ENCODE results near the gene CD4.

The CD4 gene

GRCh38 chr12:6782850-6783566 lies 6.3 kb upstream of the CD4 start:
- Histone ChIP-seq H2BK5ac (ENCODE audit: low read length) (no peak overlapping the region), H3K4ac (ENCODE audit: low read depth, low read length) (no peak overlapping the region), H3K9ac (ENCODE audit: low read length) (no peak overlapping the region), H2BK120ac (ENCODE audit: low read depth, low read length) (no peak overlapping the region), H4K8ac (ENCODE audit: low read depth, low read length) (no peak overlapping the region), H3K4me1 (ENCODE audit: control insufficient read depth, low read depth, low read length) (peaks cover 4% of the 10 kb centered on the region), H2AK5ac (ENCODE audit: low read length) (no peak overlapping the region), H3K4me2 (ENCODE audit: low read length) (no peak overlapping the region), H4K5ac (ENCODE audit: low read length) (no peak overlapping the region), H3K36me3 (ENCODE audit: control insufficient read depth, insufficient read depth, low read length) (no peaks in the 10 kb centered on the region), H3K79me2 (ENCODE audit: control insufficient read depth, insufficient read depth, low read length) (no peaks in the 10 kb centered on the region), H3K27ac (ENCODE audit: low read depth, low read length) (no peak overlapping the region), H3K4me3 (ENCODE audit: low read length) (no peak overlapping the region), H2BK15ac (replicated peaks; ENCODE audit: low read depth) (no peak overlapping the region), H3K27me3 (ENCODE audit: insufficient read depth, low read length, poor library complexity) (no peaks in the 10 kb centered on the region), H3K23ac (ENCODE audit: low read length) (no peak overlapping the region), H3K56ac (ENCODE audit: low read length) (no peak overlapping the region), H3K18ac (ENCODE audit: low read length) (no peak overlapping the region), H3K79me1 (ENCODE audit: low read length) (no peaks in the 10 kb centered on the region)
- no peak for DNase-seq
- WGBS (ENCODE audit: extremely low coverage, insufficient coverage, low lambda C conversion rate), result no CpG with 5 or more reads among the region's 10 CpGs

GRCh38 chr12:6783828-6784227 lies 5.5 kb upstream of the CD4 start:
- WGBS (ENCODE audit: extremely low coverage, insufficient coverage, low lambda C conversion rate), result no CpG with 5 or more reads among the region's 9 CpGs
- H3K9ac ChIP-seq (ENCODE audit: low read length), result no peak overlapping the region
- no peaks in the 10 kb centered on the region for H3K36me3 ChIP-seq (ENCODE audit: control insufficient read depth, insufficient read depth, low read length)
- H3K79me2 ChIP-seq (ENCODE audit: control insufficient read depth, insufficient read depth, low read length), result no peaks in the 10 kb centered on the region
- DNase-seq, result no peak
- no peak overlapping the region for H3K4me3 ChIP-seq (ENCODE audit: low read length)
- H3K4me1 ChIP-seq (ENCODE audit: control insufficient read depth, low read depth, low read length), result no peaks in the 10 kb centered on the region
- no peak overlapping the region for H2AK5ac ChIP-seq (ENCODE audit: low read length)
- H3K4ac ChIP-seq (ENCODE audit: low read depth, low read length), result no peak overlapping the region
- H2BK15ac ChIP-seq (replicated peaks; ENCODE audit: low read depth), result no peak overlapping the region
- H4K5ac ChIP-seq (ENCODE audit: low read length), result no peak overlapping the region
- H4K8ac ChIP-seq (ENCODE audit: low read depth, low read length), result no peak overlapping the region
- no peak overlapping the region for H3K23ac ChIP-seq (ENCODE audit: low read length)
- no peaks in the 10 kb centered on the region for H3K27me3 ChIP-seq (ENCODE audit: insufficient read depth, low read length, poor library complexity)
- no peak overlapping the region for H3K18ac ChIP-seq (ENCODE audit: low read length)
- H3K79me1 ChIP-seq (ENCODE audit: low read length), result no peaks in the 10 kb centered on the region
- H3K56ac ChIP-seq (ENCODE audit: low read length), result no peak overlapping the region
- no peak overlapping the region for H3K4me2 ChIP-seq (ENCODE audit: low read length)
- H2BK120ac ChIP-seq (ENCODE audit: low read depth, low read length), result no peak overlapping the region
- no peak overlapping the region for H3K27ac ChIP-seq (ENCODE audit: low read depth, low read length)
- no peak overlapping the region for H2BK5ac ChIP-seq (ENCODE audit: low read length)

GRCh38 chr12:6784296-6784695 lies 5.0 kb upstream of the CD4 start:
- H4K5ac ChIP-seq (ENCODE audit: low read length), result no peak overlapping the region
- no peak overlapping the region for H3K27ac ChIP-seq (ENCODE audit: low read depth, low read length)
- H4K8ac ChIP-seq (ENCODE audit: low read depth, low read length), result no peak overlapping the region
- no peak overlapping the region for H2AK5ac ChIP-seq (ENCODE audit: low read length)
- DNase-seq, result no peak
- H3K56ac ChIP-seq (ENCODE audit: low read length), result no peak overlapping the region
- H2BK5ac ChIP-seq (ENCODE audit: low read length), result no peak overlapping the region
- no peak overlapping the region for H3K4me2 ChIP-seq (ENCODE audit: low read length)
- H3K9ac ChIP-seq (ENCODE audit: low read length), result no peak overlapping the region
- H3K27me3 ChIP-seq (ENCODE audit: insufficient read depth, low read length, poor library complexity), result no peaks in the 10 kb centered on the region
- no peaks in the 10 kb centered on the region for H3K79me2 ChIP-seq (ENCODE audit: control insufficient read depth, insufficient read depth, low read length)
- WGBS (ENCODE audit: extremely low coverage, insufficient coverage, low lambda C conversion rate), result no CpG with 5 or more reads among the region's 5 CpGs
- H3K23ac ChIP-seq (ENCODE audit: low read length), result no peak overlapping the region
- no peak overlapping the region for H3K18ac ChIP-seq (ENCODE audit: low read length)
- H3K79me1 ChIP-seq (ENCODE audit: low read length), result no peaks in the 10 kb centered on the region
- no peaks in the 10 kb centered on the region for H3K36me3 ChIP-seq (ENCODE audit: control insufficient read depth, insufficient read depth, low read length)
- no peak overlapping the region for H2BK15ac ChIP-seq (replicated peaks; ENCODE audit: low read depth)
- H3K4ac ChIP-seq (ENCODE audit: low read depth, low read length), result no peak overlapping the region
- no peaks in the 10 kb centered on the region for H3K4me1 ChIP-seq (ENCODE audit: control insufficient read depth, low read depth, low read length)
- H2BK120ac ChIP-seq (ENCODE audit: low read depth, low read length), result no peak overlapping the region
- no peak overlapping the region for H3K4me3 ChIP-seq (ENCODE audit: low read length)

DNA sequence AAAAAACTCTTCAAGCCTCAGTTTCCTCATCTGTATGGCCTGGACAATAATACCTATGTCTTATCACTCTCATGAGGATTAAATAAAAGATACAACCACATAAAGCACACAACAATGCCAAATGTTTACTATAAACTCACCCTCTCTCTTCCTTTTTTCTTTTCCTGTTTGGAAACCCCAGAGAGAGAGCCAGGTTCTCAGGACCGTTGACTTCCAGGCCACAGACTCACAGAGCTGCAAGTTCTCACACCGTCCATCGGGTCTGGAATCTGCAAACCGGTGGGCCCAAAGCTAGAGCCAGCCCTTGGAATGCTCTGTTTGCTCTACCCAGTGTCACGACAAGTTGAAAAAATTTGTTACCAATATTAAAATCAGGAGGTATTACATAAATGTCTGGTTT lies 4.6 kb upstream of the CD4 start:
- H2AK5ac ChIP-seq (ENCODE audit: low read length), result no peak overlapping the region
- H4K5ac ChIP-seq (ENCODE audit: low read length), result no peak overlapping the region
- peaks cover 3% of the 10 kb centered on the region for H3K4me1 ChIP-seq (ENCODE audit: control insufficient read depth, low read depth, low read length)
- H3K79me1 ChIP-seq (ENCODE audit: low read length), result no peaks in the 10 kb centered on the region
- DNase-seq, result no peak
- no peak overlapping the region for H3K9ac ChIP-seq (ENCODE audit: low read length)
- WGBS (ENCODE audit: extremely low coverage, insufficient coverage, low lambda C conversion rate), result no CpG with 5 or more reads among the region's 5 CpGs
- no peak overlapping the region for H3K18ac ChIP-seq (ENCODE audit: low read length)
- H2BK15ac ChIP-seq (replicated peaks; ENCODE audit: low read depth), result no peak overlapping the region
- no peak overlapping the region for H3K27ac ChIP-seq (ENCODE audit: low read depth, low read length)
- H3K4me2 ChIP-seq (ENCODE audit: low read length), result no peak overlapping the region
- no peaks in the 10 kb centered on the region for H3K79me2 ChIP-seq (ENCODE audit: control insufficient read depth, insufficient read depth, low read length)
- H3K4me3 ChIP-seq (ENCODE audit: low read length), result no peak overlapping the region
- H3K23ac ChIP-seq (ENCODE audit: low read length), result no peak overlapping the region
- H2BK120ac ChIP-seq (ENCODE audit: low read depth, low read length), result no peak overlapping the region
- no peaks in the 10 kb centered on the region for H3K27me3 ChIP-seq (ENCODE audit: insufficient read depth, low read length, poor library complexity)
- no peak overlapping the region for H3K4ac ChIP-seq (ENCODE audit: low read depth, low read length)
- H3K56ac ChIP-seq (ENCODE audit: low read length), result no peak overlapping the region
- no peak overlapping the region for H4K8ac ChIP-seq (ENCODE audit: low read depth, low read length)
- H3K36me3 ChIP-seq (ENCODE audit: control insufficient read depth, insufficient read depth, low read length), result no peaks in the 10 kb centered on the region
- no peak overlapping the region for H2BK5ac ChIP-seq (ENCODE audit: low read length)

DNA sequence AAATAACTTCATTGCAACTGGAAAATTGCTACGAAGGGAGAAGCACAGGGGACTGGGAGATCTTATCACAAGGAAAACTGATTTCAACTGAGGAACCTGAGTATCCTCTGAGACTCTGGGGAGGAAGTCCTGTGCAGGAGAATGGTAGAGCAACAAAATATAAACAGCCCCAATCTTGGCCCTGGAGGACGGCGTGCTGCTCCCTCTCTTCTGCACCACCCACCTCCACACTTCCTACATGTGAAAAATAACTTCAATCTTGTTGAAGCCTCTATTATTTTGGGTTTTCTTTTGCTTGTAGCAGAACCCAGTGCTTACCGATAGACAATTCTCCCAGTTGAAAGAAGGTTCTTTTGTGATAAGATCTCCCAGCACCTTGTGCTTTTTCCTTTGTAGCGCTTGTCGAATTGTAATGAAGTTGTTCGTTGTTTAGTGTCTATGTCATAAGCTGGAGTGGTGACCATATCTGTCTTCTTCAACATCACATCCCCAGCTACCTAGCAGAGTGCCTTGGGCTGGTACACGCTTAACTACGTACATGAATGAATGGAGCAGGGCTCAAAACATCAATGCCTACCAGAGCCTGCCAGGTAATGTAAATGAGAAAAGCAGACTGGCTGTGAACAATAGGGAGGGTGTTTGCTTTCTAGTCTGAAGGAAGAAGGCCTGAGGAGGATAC lies 2.8 kb upstream of the CD4 start:
- H3K56ac ChIP-seq (ENCODE audit: low read length), result peak overlapping the region; percentile 37
- DNase-seq, result no peak
- no peak overlapping the region for H3K4me2 ChIP-seq (ENCODE audit: low read length)
- H3K4ac ChIP-seq (ENCODE audit: low read depth, low read length), result no peak overlapping the region
- no peak overlapping the region for H2AK5ac ChIP-seq (ENCODE audit: low read length)
- H3K36me3 ChIP-seq (ENCODE audit: control insufficient read depth, insufficient read depth, low read length), result no peaks in the 10 kb centered on the region
- H3K18ac ChIP-seq (ENCODE audit: low read length), result no peak overlapping the region
- H3K23ac ChIP-seq (ENCODE audit: low read length), result no peak overlapping the region
- no peaks in the 10 kb centered on the region for H3K79me1 ChIP-seq (ENCODE audit: low read length)
- no peak overlapping the region for H4K5ac ChIP-seq (ENCODE audit: low read length)
- no peaks in the 10 kb centered on the region for H3K27me3 ChIP-seq (ENCODE audit: insufficient read depth, low read length, poor library complexity)
- no peak overlapping the region for H3K4me3 ChIP-seq (ENCODE audit: low read length)
- no peak overlapping the region for H2BK120ac ChIP-seq (ENCODE audit: low read depth, low read length)
- no peak overlapping the region for H2BK15ac ChIP-seq (replicated peaks; ENCODE audit: low read depth)
- no peak overlapping the region for H3K9ac ChIP-seq (ENCODE audit: low read length)
- H3K4me1 ChIP-seq (ENCODE audit: control insufficient read depth, low read depth, low read length), result peaks cover 3% of the 10 kb centered on the region
- no peaks in the 10 kb centered on the region for H3K79me2 ChIP-seq (ENCODE audit: control insufficient read depth, insufficient read depth, low read length)
- whole genome bisulfite sequencing (ENCODE audit: extremely low coverage, insufficient coverage, low lambda C conversion rate), result no CpG with 5 or more reads among the region's 9 CpGs
- H3K27ac ChIP-seq (ENCODE audit: low read depth, low read length), result no peak overlapping the region
- no peak overlapping the region for H4K8ac ChIP-seq (ENCODE audit: low read depth, low read length)
- no peak overlapping the region for H2BK5ac ChIP-seq (ENCODE audit: low read length)
